Coronary artery (tissue), 2 donors: Measurements from ENCODE around the gene OCIAD2.
"Not testable (repeated sequence)": the region's sequence is repeated elsewhere in the genome, so short reads cannot be mapped to it uniquely, and the experiment has no call there.

Experiments used
- DNase-seq: peaks from one replicate; pipeline ENCODE4 v3.0.0-alpha.2; 2017; ENCODE audit warnings: low spot score
- H3K27ac ChIP-seq, 2 donors: fragments of 200-600 bp; sonication (generic); one replicate each; pipeline ENCODE4 v1.5.1; 2016 to 2019
- H3K4me3 ChIP-seq: fragments of 200-600 bp; sonication (generic); 2 replicates; pipeline ENCODE4 v1.5.1; 2016; ENCODE audit warnings: mild to moderate bottlenecking, moderate library complexity
- CTCF ChIP-seq: fragments of 200-600 bp; sonication (generic); IDR thresholded peaks from one replicate; pipeline ENCODE4 v1.5.1; 2019; ENCODE audit warnings: antibody characterized with exemption

Gene OCIAD2

GRCh38 chr4:48901196-48901595, 5.4 kb downstream of the OCIAD2 start:
- no peak for TF ChIP-seq CTCF
- no peak overlapping the region for H3K27ac ChIP-seq
- H3K4me3 ChIP-seq = no peak overlapping the region
- DNase-seq = no peak

- DNase-seq = no peak
- no peak for TF ChIP-seq CTCF
- Histone ChIP-seq H3K4me3 (no peak overlapping the region), H3K27ac (no peak overlapping the region)
These were observed 6.6 kb downstream of the OCIAD2 start for GRCh38 chr4:48899950-48900349.

- H3K27ac ChIP-seq = no peak overlapping the region
- no peak for TF ChIP-seq CTCF
- no peak overlapping the region for H3K4me3 ChIP-seq
- no peak for DNase-seq
These were observed 7.2 kb downstream of the OCIAD2 start for GRCh38 chr4:48899432-48899749.

GRCh38 chr4:48898733-48899431, 7.7 kb downstream of the OCIAD2 start:
- no peak for DNase-seq
- H3K4me3 ChIP-seq = no peak overlapping the region
- no peak overlapping the region for H3K27ac ChIP-seq
- TF ChIP-seq CTCF = no peak

- no peak overlapping the region for H3K27ac ChIP-seq
- no peak overlapping the region for H3K4me3 ChIP-seq
- TF ChIP-seq CTCF = no peak
- DNase-seq = no peak
These were observed 9.7 kb downstream of the OCIAD2 start for GRCh38 chr4:48896845-48897244.

GRCh38 chr4:48891028-48891619, 15.4 kb downstream of the OCIAD2 start:
- no peak for DNase-seq
- TF ChIP-seq CTCF = no peak
- no peak overlapping the region for H3K27ac ChIP-seq
- no peak overlapping the region for H3K4me3 ChIP-seq

- H3K27ac ChIP-seq, DNase-seq: not testable (repeated sequence)
These were observed 16.8 kb downstream of the OCIAD2 start for GRCh38 chr4:48889750-48890149.

GRCh38 chr4:48881646-48882045, 24.9 kb downstream of the OCIAD2 start:
- not testable (repeated sequence) for H3K27ac ChIP-seq, H3K4me3 ChIP-seq, DNase-seq

More at GRCh38 chr4:48889750-48890149, 16.8 kb downstream of the OCIAD2 start:
- H3K4me3 ChIP-seq = not testable (repeated sequence)
